ACC112 (cell line): ENCODE measurements around the gene PDE4A.
A peak's percentile ranks its signal among the peaks of the same experiment; 100 is the strongest.

ENCODE experiments used
- H2AFZ ChIP-seq: fragments of 200-600 bp; sonication (generic); one replicate; pipeline ENCODE4 v1.6.0; 2017; ENCODE audit warnings: antibody characterized with exemption, low read length; ENCODE audit not compliant: unreplicated experiment
- H3K27ac ChIP-seq: fragments of 200-600 bp; sonication (generic); 2 replicates; pipeline ENCODE4 v1.5.1; 2014; ENCODE audit warnings: low read depth, mild to moderate bottlenecking, antibody characterized with exemption, low read length, moderate library complexity
- H3K27me3 ChIP-seq: fragments of 200-600 bp; sonication (generic); 2 replicates; pipeline ENCODE4 v1.6.1; 2014; ENCODE audit warnings: mild to moderate bottlenecking, antibody characterized with exemption, low read length, moderate library complexity, mixed read lengths; ENCODE audit not compliant: insufficient read depth
- H3K36me3 ChIP-seq: fragments of 200-600 bp; sonication (generic); 2 replicates; pipeline ENCODE4 v1.6.1; 2016; ENCODE audit warnings: mild to moderate bottlenecking, antibody characterized with exemption, low read length, moderate library complexity, mixed read lengths; ENCODE audit not compliant: insufficient read depth
- H3K4me1 ChIP-seq: fragments of 200-600 bp; sonication (generic); one replicate; pipeline ENCODE4 v1.6.1; 2016; ENCODE audit warnings: low read length, mixed read lengths; ENCODE audit not compliant: insufficient read depth, unreplicated experiment, control insufficient read depth
- H3K4me3 ChIP-seq: fragments of 200-600 bp; sonication (generic); 2 replicates; pipeline ENCODE4 v1.5.1; 2014; ENCODE audit warnings: mild to moderate bottlenecking, low read depth, low read length
- H3K79me2 ChIP-seq: fragments of 200-600 bp; sonication (generic); one replicate; pipeline ENCODE4 v1.6.0; 2016; ENCODE audit warnings: low read length; ENCODE audit not compliant: control insufficient read depth, unreplicated experiment, insufficient read depth

Gene PDE4A

GRCh38 chr19:10427169-10427568, 6.8 kb downstream of the PDE4A start:
- H3K79me2 ChIP-seq = no peaks in the 10 kb centered on the region
- H3K36me3 ChIP-seq = no peaks in the 10 kb centered on the region
- H3K27ac ChIP-seq = no peak overlapping the region
- peaks cover 6% of the 10 kb centered on the region for H3K4me1 ChIP-seq
- H2AFZ ChIP-seq = no peak overlapping the region
- no peak overlapping the region for H3K4me3 ChIP-seq
- peaks cover 10% of the 10 kb centered on the region; the same call in 1 of the 2 replicates for H3K27me3 ChIP-seq

GRCh38 chr19:10428996-10429381, 8.7 kb downstream of the PDE4A start:
- H3K4me3 ChIP-seq = no peak overlapping the region
- H3K27ac ChIP-seq = no peak overlapping the region
- peaks cover 7% of the 10 kb centered on the region for H3K4me1 ChIP-seq
- no peak overlapping the region for H2AFZ ChIP-seq
- H3K36me3 ChIP-seq = no peaks in the 10 kb centered on the region
- peaks cover 10% of the 10 kb centered on the region; the same call in 1 of the 2 replicates for H3K27me3 ChIP-seq
- H3K79me2 ChIP-seq = peaks cover 4% of the 10 kb centered on the region

- H3K27ac ChIP-seq = no peak overlapping the region
- peaks cover 5% of the 10 kb centered on the region for H3K4me1 ChIP-seq
- peaks cover 7% of the 10 kb centered on the region; the same call in 1 of the 2 replicates for H3K27me3 ChIP-seq
- peak overlapping the region; percentile 84 for H3K4me3 ChIP-seq
- H3K36me3 ChIP-seq = no peaks in the 10 kb centered on the region
- peak overlapping the region; percentile 60 for H2AFZ ChIP-seq
- peaks cover 4% of the 10 kb centered on the region for H3K79me2 ChIP-seq
Measured at GRCh38 chr19:10430505-10431253, 10.3 kb downstream of the PDE4A start.

- no peaks in the 10 kb centered on the region for H3K36me3 ChIP-seq
- H3K27me3 ChIP-seq = peaks cover 7% of the 10 kb centered on the region; the same call in 1 of the 2 replicates
- no peak overlapping the region for H2AFZ ChIP-seq
- no peak overlapping the region for H3K27ac ChIP-seq
- peaks cover 5% of the 10 kb centered on the region for H3K4me1 ChIP-seq
- peak overlapping the region; percentile 84 for H3K4me3 ChIP-seq
- peaks cover 4% of the 10 kb centered on the region for H3K79me2 ChIP-seq
Measured at GRCh38 chr19:10431254-10431942, 11.1 kb downstream of the PDE4A start.

GRCh38 chr19:10431943-10432735, 11.8 kb downstream of the PDE4A start:
- peaks cover 4% of the 10 kb centered on the region for H3K79me2 ChIP-seq
- H3K27ac ChIP-seq = no peak overlapping the region

GRCh38 chr19:10432736-10433130, 12.4 kb downstream of the PDE4A start:
- H3K4me1 ChIP-seq = peaks cover 5% of the 10 kb centered on the region
- peak overlapping the region; percentile 84 for H3K4me3 ChIP-seq
- H3K27ac ChIP-seq = no peak overlapping the region
- H2AFZ ChIP-seq = no peak overlapping the region
- peaks cover 7% of the 10 kb centered on the region; the same call in 1 of the 2 replicates for H3K27me3 ChIP-seq
- H3K36me3 ChIP-seq = no peaks in the 10 kb centered on the region
- H3K79me2 ChIP-seq = peaks cover 4% of the 10 kb centered on the region

More at GRCh38 chr19:10431943-10432735, 11.8 kb downstream of the PDE4A start:
- Histone ChIP-seq H2AFZ (peak overlapping the region; percentile 50), H3K36me3 (no peaks in the 10 kb centered on the region), H3K4me1 (peaks cover 5% of the 10 kb centered on the region), H3K27me3 (peaks cover 7% of the 10 kb centered on the region; the same call in 1 of the 2 replicates), H3K4me3 (peak overlapping the region; percentile 84)

- Histone ChIP-seq H3K4me3 (no peak overlapping the region; the same call in 1 of the 2 replicates), H3K27ac (no peak overlapping the region), H3K36me3 (no peaks in the 10 kb centered on the region), H3K4me1 (peaks cover 5% of the 10 kb centered on the region), H3K79me2 (peaks cover 4% of the 10 kb centered on the region), H3K27me3 (peaks cover 7% of the 10 kb centered on the region; the same call in 1 of the 2 replicates), H2AFZ (no peak overlapping the region)
Measured at GRCh38 chr19:10433131-10433536, 12.8 kb downstream of the PDE4A start.

GRCh38 chr19:10439588-10439987, 19.2 kb downstream of the PDE4A start:
- Histone ChIP-seq H3K79me2 (peaks cover 2% of the 10 kb centered on the region), H3K27ac (no peak overlapping the region), H2AFZ (no peak overlapping the region), H3K36me3 (no peaks in the 10 kb centered on the region), H3K4me1 (no peaks in the 10 kb centered on the region), H3K4me3 (no peak overlapping the region), H3K27me3 (no peaks in the 10 kb centered on the region)

GRCh38 chr19:10442698-10443097, 22.4 kb downstream of the PDE4A start:
- Histone ChIP-seq H3K36me3 (no peaks in the 10 kb centered on the region), H3K79me2 (peaks cover 2% of the 10 kb centered on the region), H3K27ac (no peak overlapping the region), H3K27me3 (no peaks in the 10 kb centered on the region), H3K4me3 (no peak overlapping the region), H2AFZ (no peak overlapping the region), H3K4me1 (no peaks in the 10 kb centered on the region)

GRCh38 chr19:10449037-10449436, 28.7 kb downstream of the PDE4A start:
- Histone ChIP-seq H3K27me3 (no peaks in the 10 kb centered on the region), H3K4me3 (no peak overlapping the region), H2AFZ (no peak overlapping the region), H3K4me1 (no peaks in the 10 kb centered on the region), H3K79me2 (no peaks in the 10 kb centered on the region), H3K36me3 (no peaks in the 10 kb centered on the region), H3K27ac (no peak overlapping the region)
